HepG2 (cell line): Measurements from ENCODE around the gene METTL1. TPM values are rescaled to one million over a fixed set of nuclear protein-coding genes. Genes with fewer than 3 reads are reported as not detected.
A peak's percentile ranks its signal among the peaks of the same experiment; 100 is the strongest.

Source experiments
- CCAR2 ChIP-seq: fragments of 200-400 bp; formaldehyde crosslinking; optimal IDR thresholded peaks from 2 replicates; pipeline ENCODE3; 2018; ENCODE audit warnings: low read depth, mild to moderate bottlenecking, low read length, moderate library complexity
- EED ChIP-seq: sonication (generic); formaldehyde crosslinking; IDR thresholded peaks from 2 replicates; pipeline ENCODE4 v1.5.0; 2020; ENCODE audit warnings: mild to moderate bottlenecking, missing genetic modification reagents
- FOXP1 ChIP-seq, 2 experiments: fragments of 450-650 bp in 1 of 2; IDR thresholded peaks; 2 replicates each; pipeline ENCODE4 v1.6.1; 2017 to 2018; ENCODE audit warnings: antibody characterized with exemption in 1 of 2
- PHB2 ChIP-seq: fragments of 450-650 bp; IDR thresholded peaks from 2 replicates; pipeline ENCODE4 v1.6.1; 2018; ENCODE audit not compliant: partially characterized antibody
- PTBP1 ChIP-seq: fragments of 200-400 bp; formaldehyde crosslinking; IDR thresholded peaks from 2 replicates; pipeline ENCODE4 v1.6.1; 2018; ENCODE audit warnings: low read length, low read depth; ENCODE audit not compliant: poor library complexity, severe bottlenecking
- REPIN1 ChIP-seq: sonication (generic); formaldehyde crosslinking; IDR thresholded peaks from 2 replicates; pipeline ENCODE4 v1.8.0; 2022; ENCODE audit warnings: missing genetic modification reagents, low read depth, mild to moderate bottlenecking, borderline replicate concordance
- RORA ChIP-seq: sonication (generic); formaldehyde crosslinking; IDR thresholded peaks from 2 replicates; pipeline ENCODE4 v1.5.0; 2020; ENCODE audit warnings: mild to moderate bottlenecking, missing genetic modification reagents, moderate library complexity
- SMARCC2 ChIP-seq: fragments of 450-650 bp; IDR thresholded peaks from 2 replicates; pipeline ENCODE4 v1.6.1; 2017; ENCODE audit warnings: antibody characterized with exemption, mild to moderate bottlenecking
- SRSF1 ChIP-seq: fragments of 200-400 bp; formaldehyde crosslinking; optimal IDR thresholded peaks from 2 replicates; pipeline ENCODE3; 2017; ENCODE audit warnings: mild to moderate bottlenecking, low read depth, low read length, moderate library complexity
- ZBTB38 ChIP-seq: sonication (generic); formaldehyde crosslinking; IDR thresholded peaks from 2 replicates; pipeline ENCODE4 v1.5.1; 2020; ENCODE audit warnings: mild to moderate bottlenecking, missing genetic modification reagents
- ZFP36L1 ChIP-seq: sonication (generic); formaldehyde crosslinking; IDR thresholded peaks from 2 replicates; pipeline ENCODE4 v1.8.0; 2022; ENCODE audit warnings: mild to moderate bottlenecking, missing genetic modification reagents, moderate library complexity
- ZFP36L2 ChIP-seq: sonication (generic); formaldehyde crosslinking; IDR thresholded peaks from 2 replicates; pipeline ENCODE4 v1.4.0; 2020; ENCODE audit warnings: missing genetic modification reagents
- ZIK1 ChIP-seq: sonication (generic); formaldehyde crosslinking; IDR thresholded peaks from 2 replicates; pipeline ENCODE4 v1.5.0; 2020; ENCODE audit warnings: mild to moderate bottlenecking, low read depth, missing genetic modification reagents, borderline replicate concordance
- ZNF430 ChIP-seq: sonication (generic); formaldehyde crosslinking; IDR thresholded peaks from 2 replicates; pipeline ENCODE4 v1.9.0; 2021; ENCODE audit warnings: mild to moderate bottlenecking, missing genetic modification reagents
- ZNF558 ChIP-seq: sonication (generic); formaldehyde crosslinking; IDR thresholded peaks from 2 replicates; pipeline ENCODE4 v1.9.0; 2022; ENCODE audit warnings: mild to moderate bottlenecking, missing genetic modification reagents, borderline replicate concordance
- ZNF724P ChIP-seq: sonication (generic); formaldehyde crosslinking; IDR thresholded peaks from 2 replicates; pipeline ENCODE4 v1.8.0; 2022; ENCODE audit warnings: missing genetic modification reagents, borderline replicate concordance
- ZNF841 ChIP-seq: sonication (generic); formaldehyde crosslinking; IDR thresholded peaks from 2 replicates; pipeline ENCODE4 v1.8.1; 2023; ENCODE audit warnings: missing genetic modification reagents, borderline replicate concordance
- polyA plus RNA-seq, 8 experiments: library from polyadenylated mRNA; depleted of rRNA in 3 of 8; stranded (reverse) in 7 of 8; unstranded in 1 of 8; fragments of >200 nt; fragmentation: Illumina TruSeq in 4 of 8; extraction: Trizol in 4 of 8; gene quantifications; 2 replicates each; pipeline versions ENCODE4 v1.2.1 to v1.2.3, GENCODE V29; 2011 to 2016; ENCODE audit warnings: low read depth in 4 of 8, missing spikeins in 1 of 8, mixed read lengths in 1 of 8; ENCODE audit not compliant: insufficient read depth in 1 of 8
- total RNA-seq, 5 experiments: library from RNA; depleted of rRNA; stranded (reverse); fragments of >200 nt; fragmentation: Illumina TruSeq; extraction: Trizol; gene quantifications; 2 replicates each; pipeline ENCODE4 v1.2.3, GENCODE V29; 2016; ENCODE audit warnings: low read depth in 1 of 5
- TF ChIP-seq, protein P1 (sequence below): sonication (generic); formaldehyde crosslinking; IDR thresholded peaks from 2 replicates; pipeline ENCODE4 v1.5.1; 2020; ENCODE audit warnings: mild to moderate bottlenecking, missing genetic modification reagents, borderline replicate concordance
- TF ChIP-seq, protein P2 (sequence below): sonication (generic); formaldehyde crosslinking; IDR thresholded peaks from 2 replicates; pipeline ENCODE4 v1.4.0; 2020; ENCODE audit warnings: low read depth, mild to moderate bottlenecking, missing genetic modification reagents
- TF ChIP-seq, protein P3 (sequence below): sonication (generic); formaldehyde crosslinking; IDR thresholded peaks from 2 replicates; pipeline ENCODE4 v1.5.0; 2020; ENCODE audit warnings: missing genetic modification reagents, mild to moderate bottlenecking, borderline replicate concordance

The METTL1 gene
- total and polyA plus RNA-seq, 2 of the 13 experiments (the other 11 are each of a cell fraction or from before 2014, with no cell fraction given), result 34.7 to 36.9 TPM

DNA sequence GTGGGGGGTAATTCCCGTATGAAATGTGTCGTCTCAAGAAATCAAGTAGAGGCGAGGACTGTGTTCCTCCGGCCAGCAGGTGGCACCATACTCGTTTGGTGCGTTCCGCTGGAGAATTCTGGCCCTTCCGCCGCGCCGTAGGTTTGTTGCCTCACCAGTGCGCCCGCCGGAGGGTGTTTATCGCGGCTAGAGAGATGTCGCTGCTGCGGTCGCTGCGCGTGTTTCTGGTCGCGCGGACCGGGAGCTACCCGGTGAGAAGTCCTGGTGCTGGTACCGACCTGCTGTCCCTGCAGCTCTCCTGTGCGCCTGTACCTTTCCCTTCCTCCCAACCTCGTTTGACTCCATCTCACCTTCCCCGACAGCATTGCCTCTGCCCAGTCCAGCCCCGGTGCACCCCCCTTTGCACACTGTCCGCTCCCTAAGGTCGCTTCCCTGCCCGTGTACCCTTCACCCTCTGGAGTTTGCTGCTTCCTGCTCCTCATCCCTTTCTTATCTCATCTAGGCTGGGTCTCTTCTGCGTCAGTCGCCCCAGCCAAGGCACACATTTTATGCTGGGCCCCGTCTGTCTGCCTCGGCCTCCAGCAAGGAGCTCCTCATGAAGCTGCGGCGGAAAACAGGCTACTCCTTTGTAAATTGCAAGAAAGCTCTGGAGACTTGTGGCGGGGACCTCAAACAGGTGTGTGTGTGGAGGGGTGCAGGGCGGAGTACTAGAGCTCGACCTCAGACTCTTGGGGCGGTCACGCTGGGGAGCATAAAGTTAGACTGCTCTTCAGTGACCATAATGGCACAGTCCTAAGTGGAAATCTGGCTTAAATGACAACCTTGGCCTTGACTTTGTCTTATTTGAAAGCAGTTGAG lies 10.9 kb upstream of the METTL1 start, which contains the start of gene TSFM (continued):
- TF ChIP-seq, protein P1, sequence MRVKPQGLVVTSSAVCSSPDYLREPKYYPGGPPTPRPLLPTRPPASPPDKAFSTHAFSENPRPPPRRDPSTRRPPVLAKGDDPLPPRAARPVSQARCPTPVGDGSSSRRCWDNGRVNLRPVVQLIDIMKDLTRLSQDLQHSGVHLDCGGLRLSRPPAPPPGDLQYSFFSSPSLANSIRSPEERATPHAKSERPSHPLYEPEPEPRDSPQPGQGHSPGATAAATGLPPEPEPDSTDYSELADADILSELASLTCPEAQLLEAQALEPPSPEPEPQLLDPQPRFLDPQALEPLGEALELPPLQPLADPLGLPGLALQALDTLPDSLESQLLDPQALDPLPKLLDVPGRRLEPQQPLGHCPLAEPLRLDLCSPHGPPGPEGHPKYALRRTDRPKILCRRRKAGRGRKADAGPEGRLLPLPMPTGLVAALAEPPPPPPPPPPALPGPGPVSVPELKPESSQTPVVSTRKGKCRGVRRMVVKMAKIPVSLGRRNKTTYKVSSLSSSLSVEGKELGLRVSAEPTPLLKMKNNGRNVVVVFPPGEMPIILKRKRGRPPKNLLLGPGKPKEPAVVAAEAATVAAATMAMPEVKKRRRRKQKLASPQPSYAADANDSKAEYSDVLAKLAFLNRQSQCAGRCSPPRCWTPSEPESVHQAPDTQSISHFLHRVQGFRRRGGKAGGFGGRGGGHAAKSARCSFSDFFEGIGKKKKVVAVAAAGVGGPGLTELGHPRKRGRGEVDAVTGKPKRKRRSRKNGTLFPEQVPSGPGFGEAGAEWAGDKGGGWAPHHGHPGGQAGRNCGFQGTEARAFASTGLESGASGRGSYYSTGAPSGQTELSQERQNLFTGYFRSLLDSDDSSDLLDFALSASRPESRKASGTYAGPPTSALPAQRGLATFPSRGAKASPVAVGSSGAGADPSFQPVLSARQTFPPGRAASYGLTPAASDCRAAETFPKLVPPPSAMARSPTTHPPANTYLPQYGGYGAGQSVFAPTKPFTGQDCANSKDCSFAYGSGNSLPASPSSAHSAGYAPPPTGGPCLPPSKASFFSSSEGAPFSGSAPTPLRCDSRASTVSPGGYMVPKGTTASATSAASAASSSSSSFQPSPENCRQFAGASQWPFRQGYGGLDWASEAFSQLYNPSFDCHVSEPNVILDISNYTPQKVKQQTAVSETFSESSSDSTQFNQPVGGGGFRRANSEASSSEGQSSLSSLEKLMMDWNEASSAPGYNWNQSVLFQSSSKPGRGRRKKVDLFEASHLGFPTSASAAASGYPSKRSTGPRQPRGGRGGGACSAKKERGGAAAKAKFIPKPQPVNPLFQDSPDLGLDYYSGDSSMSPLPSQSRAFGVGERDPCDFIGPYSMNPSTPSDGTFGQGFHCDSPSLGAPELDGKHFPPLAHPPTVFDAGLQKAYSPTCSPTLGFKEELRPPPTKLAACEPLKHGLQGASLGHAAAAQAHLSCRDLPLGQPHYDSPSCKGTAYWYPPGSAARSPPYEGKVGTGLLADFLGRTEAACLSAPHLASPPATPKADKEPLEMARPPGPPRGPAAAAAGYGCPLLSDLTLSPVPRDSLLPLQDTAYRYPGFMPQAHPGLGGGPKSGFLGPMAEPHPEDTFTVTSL (CRISPR knock-in tag), result peak; percentile 70; the same call in 1 of the 2 replicates
- no peak for TF ChIP-seq SMARCC2
- no peak for TF ChIP-seq PHB2
- peak; percentile 87 for TF ChIP-seq ZBTB38
- TF ChIP-seq RORA (CRISPR knock-in tag), result no peak
- no peak for TF ChIP-seq ZNF841 (CRISPR knock-in tag)
- TF ChIP-seq CCAR2, result no peak
- TF ChIP-seq ZIK1 (CRISPR knock-in tag), result no peak
- 0 out of 2 replicates have a peak, but pooled peaks have one; percentile 45 for TF ChIP-seq ZNF558 (CRISPR knock-in tag)
- TF ChIP-seq EED (CRISPR knock-in tag), result no peak
- peak; percentile 87 for TF ChIP-seq REPIN1 (CRISPR knock-in tag)
- TF ChIP-seq ZNF430 (CRISPR knock-in tag), result no peak
- TF ChIP-seq, protein P2, sequence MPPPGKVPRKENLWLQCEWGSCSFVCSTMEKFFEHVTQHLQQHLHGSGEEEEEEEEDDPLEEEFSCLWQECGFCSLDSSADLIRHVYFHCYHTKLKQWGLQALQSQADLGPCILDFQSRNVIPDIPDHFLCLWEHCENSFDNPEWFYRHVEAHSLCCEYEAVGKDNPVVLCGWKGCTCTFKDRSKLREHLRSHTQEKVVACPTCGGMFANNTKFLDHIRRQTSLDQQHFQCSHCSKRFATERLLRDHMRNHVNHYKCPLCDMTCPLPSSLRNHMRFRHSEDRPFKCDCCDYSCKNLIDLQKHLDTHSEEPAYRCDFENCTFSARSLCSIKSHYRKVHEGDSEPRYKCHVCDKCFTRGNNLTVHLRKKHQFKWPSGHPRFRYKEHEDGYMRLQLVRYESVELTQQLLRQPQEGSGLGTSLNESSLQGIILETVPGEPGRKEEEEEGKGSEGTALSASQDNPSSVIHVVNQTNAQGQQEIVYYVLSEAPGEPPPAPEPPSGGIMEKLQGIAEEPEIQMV, result peak; percentile 59; the same call in 1 of the 2 replicates
- TF ChIP-seq PTBP1, result no peak
- TF ChIP-seq ZNF724P (CRISPR knock-in tag), result 0 out of 2 replicates have a peak, but pooled peaks have one; percentile 84
- TF ChIP-seq, protein P3, sequence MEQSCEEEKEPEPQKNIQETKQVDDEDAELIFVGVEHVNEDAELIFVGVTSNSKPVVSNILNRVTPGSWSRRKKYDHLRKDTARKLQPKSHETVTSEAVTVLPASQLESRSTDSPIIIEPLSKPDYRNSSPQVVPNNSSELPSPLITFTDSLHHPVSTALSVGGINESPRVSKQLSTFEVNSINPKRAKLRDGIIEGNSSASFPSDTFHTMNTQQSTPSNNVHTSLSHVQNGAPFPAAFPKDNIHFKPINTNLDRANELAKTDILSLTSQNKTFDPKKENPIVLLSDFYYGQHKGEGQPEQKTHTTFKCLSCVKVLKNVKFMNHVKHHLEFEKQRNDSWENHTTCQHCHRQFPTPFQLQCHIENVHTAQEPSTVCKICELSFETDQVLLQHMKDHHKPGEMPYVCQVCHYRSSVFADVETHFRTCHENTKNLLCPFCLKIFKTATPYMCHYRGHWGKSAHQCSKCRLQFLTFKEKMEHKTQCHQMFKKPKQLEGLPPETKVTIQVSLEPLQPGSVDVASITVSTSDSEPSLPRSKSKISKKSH, result peak; percentile 63
- TF ChIP-seq SRSF1, result no peak
- TF ChIP-seq ZFP36L2, result no peak
- TF ChIP-seq FOXP1 (IDR thresholded peaks at IDR 0.05), result peak; percentile 62; the same call in 1 of the 2 replicates
- TF ChIP-seq FOXP1 (CRISPR knock-in tag; IDR thresholded peaks at IDR 0.05), result peak; percentile 76
- TF ChIP-seq ZFP36L1 (CRISPR knock-in tag), result peak; percentile 89
